ENCODE results near the gene TSR3.
A peak's percentile ranks its signal among the peaks of the same experiment; 100 is the strongest.

TSR3 gene

DNA sequence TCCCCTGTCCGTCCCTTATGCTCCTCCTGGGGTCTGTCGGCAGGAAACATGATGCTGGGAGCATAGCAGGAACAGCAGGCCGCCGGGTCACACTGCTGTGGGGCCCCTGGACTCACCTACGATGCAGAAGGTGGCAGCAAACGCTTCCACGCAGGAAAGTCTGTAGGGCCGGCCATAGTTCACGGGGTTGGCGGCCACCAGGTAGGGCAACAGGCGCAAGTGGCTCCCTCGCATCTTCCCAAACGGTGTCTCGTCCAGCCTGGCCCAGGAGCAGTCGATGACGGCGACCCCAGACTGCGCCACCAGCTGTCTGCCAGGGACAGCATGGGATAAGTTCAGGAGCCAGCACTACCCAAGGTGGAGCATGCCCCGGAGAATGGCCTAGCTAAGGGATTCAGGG lies 987 bp downstream of the TSR3 start:
- no peak for DNase-seq

DNA sequence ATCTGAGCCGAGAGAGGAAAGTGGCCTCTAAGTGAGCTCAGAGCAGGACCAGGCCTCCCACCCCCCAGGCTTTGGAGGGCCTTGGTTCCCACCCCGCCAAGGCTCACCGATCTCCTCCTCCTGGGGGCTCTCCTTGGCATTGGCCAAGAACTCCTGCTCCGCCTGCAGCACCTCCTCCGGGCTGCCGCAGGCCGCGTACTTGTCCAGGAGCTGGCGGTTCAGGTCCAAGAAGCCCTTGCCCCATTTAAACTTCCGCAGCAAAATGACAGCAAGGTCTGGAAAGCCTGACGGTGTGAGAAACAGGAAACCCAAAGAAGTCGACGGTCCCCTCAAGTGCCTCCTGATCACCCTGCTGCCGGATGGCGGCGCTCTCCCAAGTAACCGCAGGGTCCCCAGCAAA lies 1.7 kb downstream of the TSR3 start:
- no peak for DNase-seq

DNA sequence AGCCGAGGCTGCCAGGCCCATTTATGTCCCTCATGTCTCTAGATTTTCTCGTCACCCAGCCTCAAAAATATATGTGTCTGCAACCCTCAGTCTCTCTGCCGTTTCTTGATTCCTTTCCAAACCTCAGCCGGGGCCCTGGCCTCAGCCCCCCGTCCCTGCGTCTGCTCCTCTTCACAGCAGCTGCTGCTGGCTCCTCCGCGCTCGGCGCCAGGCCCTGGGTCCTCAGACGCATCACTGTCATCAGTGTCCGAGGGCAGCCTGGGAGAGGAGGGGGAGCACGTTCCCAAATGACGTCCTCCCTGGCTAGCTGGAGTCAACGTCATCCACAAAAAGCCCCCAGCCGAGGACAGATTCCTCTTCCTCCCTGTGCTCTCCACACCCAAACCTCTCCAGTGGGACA lies 2.3 kb downstream of the TSR3 start:
- DNase-seq: no peak

DNA sequence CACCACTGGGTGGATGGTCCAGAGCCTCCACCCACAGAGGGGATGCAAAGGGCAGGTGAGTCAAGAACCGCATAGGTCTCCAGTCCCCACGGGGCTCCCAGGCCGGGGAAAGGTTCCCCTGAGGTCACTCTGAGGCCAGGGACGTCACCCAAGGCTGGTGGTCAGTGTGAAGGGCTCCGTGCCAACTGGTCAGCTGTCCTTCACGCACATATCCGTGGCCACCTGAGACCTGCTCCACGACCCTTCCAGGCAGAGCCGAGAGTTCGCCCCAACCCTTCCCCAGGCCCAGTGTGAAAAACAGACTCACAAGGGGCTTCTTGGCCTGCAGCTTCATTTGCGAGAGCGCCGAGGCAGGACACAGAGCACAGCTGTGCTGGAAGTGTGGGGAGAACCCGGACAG lies 2.8 kb downstream of the TSR3 start:
- no peak for DNase-seq

DNA sequence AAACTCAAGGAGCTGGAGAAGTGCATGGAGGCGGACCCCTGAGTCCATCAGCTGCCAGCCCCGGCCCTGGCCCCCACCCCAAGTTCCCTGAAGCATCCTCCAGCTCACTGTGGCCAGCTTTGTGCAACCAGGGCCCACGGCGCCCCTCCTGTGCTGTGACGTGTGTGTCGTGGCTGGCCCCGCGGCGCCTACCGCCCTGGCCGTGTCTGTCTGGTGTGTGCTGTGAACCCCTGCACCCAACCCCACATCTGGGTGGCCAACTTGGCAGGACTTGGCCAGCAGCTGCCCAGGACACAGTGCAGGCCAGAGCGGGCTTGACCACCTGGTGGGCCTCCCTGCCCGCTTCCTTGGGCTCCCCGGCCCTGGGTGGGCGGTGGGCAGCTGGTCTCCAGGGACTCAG lies 3.2 kb downstream of the TSR3 start:
- DNase-seq: no peak

DNA sequence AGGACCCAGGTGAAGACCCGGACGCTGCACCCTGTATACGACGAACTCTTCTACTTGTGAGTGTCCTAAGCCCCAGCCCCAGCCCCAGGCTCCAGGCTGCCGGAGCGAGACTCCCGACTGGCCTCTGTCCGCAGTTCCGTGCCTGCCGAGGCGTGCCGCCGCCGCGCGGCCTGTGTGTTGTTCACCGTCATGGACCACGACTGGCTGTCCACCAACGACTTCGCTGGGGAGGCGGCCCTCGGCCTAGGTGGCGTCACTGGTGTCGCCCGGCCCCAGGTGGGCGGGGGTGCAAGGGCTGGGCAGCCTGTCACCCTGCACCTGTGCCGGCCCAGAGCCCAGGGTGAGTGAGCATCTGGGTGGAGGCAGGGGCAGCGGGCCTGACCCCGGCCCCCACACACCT lies 3.7 kb downstream of the TSR3 start:
- DNase-seq: no peak

DNA sequence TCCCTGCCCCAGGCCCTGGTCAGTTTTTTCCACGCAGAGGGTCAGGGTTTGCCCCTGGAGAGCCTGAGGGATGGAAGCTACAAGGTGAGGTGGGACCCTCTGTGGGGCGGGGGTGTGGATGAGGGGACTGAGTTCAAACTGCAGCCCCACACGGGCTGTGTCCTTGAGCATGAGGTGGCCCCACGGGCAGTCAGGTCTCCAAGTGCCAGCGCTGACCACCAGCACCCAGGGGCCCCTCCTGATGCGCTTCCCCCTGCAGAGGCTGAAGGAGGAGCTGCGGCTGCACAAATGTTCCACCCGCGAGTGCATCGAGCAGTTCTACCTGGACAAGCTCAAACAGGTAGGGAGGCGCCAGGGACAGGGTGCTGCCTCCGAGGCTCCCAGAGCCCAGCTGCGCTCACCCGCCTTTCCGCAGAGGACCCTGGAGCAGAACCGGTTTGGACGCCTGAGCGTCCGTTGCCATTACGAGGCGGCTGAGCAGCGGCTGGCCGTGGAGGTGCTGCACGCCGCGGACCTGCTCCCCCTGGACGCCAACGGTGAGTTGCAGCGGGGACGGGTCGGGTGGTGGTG lies 4.3 kb downstream of the TSR3 start:
- DNase-seq: no peak

DNA sequence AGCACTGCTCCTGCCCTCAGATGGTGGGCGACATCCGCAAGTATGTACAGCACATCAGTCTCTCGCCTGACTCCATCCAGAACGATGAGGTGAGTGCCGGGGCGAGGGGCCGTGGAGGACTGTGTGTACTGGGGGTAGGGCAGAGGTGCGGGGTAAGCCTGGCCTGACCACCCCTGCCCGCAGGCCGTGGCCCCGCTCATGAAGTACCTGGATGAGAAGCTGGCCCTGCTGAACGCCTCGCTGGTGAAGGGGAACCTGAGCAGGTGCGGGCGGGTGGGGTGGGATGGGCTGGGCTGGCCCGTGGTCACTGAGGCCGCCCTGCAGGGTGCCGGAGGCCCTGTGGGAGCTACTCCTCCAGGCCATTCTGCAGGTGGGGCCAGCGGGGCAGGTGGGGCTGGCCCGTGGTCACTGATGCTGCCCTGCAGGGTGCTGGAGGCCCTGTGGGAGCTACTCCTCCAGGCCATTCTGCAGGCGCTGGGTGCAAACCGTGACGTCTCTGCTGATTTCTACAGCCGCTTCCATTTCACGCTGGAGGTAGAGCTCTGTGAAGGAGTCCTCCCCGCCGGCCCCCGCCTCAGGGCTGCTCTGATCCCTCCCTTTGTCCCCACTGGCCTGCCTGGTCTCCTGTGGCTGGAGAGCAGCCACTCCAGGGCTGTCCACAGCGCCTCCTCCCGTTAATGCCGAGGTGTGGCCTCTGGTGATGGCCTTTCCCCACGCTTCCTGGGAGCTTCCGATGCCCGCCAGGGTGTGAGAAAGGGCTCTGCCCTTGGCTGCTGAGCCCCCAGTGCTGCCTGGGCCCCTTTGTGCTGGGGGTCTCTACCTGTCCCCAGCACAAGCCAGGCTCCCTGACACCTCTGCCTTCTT lies 5.0 kb downstream of the TSR3 start:
- no peak for DNase-seq

DNA sequence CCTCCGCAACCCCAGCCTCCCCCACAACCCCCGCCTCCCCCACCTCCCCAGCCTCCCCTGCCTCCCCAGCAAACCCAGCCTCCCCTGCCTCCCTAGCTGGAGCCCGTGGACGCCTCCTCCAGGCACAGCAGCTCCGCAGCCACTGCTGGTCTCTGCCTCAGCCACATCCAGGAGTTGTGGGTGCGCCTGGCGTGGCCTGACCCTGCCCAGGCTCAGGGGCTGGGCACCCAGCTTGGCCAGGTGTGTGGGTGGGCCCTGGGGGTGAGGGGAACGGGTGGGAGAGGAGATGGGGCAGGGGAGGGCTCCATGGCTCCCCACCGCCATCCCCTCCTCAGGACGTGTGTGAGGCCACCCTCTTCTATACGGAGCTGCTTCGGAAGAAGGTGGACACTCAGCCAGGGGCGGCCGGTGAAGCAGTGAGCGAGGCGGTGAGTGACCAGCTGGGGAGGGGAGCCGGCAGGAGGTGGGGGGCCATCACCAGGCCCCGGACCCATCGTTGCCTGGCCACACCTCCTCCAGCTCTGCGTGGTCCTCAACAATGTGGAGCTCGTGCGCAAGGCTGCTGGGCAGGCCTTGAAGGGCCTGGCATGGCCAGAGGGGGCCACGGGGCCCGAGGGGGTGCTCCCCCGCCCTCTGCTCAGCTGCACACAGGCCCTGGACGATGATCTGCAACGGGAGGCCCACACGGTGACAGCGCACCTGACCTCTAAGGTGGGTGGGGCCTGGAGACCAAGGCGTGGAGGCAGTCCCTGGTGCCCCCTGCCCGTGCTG lies 5.8 kb downstream of the TSR3 start:
- DNase-seq: no peak

DNA sequence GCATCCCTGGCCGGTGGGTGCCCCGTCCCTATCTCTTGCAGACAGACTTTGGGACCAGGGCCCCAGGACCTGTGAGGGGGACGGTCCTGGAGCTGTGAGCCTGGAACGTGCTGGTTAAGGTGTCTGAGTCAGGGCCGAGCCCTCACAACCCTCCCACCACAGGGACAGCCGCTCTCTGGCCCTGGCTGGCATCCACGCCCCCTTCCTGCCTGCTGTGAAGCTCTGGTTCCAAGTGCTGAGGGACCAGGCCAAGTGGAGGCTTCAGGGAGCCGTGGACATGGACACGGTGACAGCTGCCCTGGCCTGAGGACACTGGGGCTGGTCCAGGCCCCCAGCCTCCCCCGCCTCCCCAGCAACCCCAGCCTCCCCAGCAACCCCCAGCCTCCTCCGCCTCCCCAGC lies 6.6 kb downstream of the TSR3 start:
- DNase-seq: no peak

DNA sequence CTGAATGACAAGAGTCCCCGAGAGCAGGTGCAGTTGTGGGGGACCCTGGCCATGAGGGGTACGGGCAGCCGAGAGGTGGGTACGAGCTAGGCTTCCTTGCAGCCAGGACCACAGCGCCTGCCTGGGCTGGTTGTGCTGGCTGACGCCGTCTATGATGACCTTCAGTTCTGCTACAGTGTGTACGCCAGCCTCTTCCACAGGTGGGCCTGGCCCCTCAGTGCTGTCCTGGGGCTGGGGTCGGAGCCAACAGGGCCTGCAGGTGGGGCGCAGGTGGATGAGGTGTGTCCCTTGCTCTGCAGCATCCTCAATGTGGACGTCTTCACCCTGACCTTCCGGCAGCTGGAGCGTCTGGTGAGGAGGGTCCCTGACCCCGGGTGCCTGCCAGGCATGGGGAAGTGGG lies 7.2 kb downstream of the TSR3 start:
- no peak for DNase-seq

DNA sequence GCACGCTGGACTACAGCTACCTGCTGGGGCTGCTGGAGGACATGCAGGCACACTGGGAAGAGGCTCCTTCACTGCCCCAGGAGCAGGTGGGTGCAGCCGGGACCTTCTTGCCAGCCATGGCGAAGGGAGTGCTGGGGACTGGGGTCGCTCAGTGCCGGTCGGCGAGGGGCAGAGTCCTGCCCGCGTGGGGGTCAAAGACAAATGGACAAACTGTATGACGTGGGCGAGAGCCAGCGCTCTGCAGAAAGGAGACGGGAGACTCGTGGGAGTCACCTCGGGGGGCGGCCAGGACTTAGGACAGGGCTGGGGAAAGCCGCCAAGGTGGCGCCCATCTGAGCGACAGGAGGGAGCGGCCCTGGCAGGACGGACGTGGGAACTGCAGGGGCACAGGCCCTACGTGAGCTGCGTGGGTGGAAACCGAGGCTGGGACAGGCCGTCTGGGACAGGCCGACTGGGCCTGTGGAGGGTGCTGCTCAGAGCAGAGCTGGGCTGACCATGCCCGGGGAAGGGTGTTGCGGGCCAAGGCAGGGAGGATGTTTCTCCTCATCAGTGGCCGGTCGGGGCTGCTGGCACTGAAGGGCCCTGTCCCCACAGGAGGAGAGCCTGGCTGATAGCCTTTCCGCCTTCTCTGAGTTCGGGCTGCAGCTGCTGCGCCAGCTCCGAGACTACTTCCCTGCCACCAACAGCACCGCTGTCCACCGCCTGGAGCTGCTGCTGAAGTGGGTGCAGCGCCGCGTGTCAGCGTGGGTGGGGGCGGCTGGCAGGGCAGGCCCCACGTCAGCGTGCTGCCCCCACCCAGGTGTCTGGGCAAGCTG lies 8.0 kb downstream of the TSR3 start:
- DNase-seq: no peak

DNA sequence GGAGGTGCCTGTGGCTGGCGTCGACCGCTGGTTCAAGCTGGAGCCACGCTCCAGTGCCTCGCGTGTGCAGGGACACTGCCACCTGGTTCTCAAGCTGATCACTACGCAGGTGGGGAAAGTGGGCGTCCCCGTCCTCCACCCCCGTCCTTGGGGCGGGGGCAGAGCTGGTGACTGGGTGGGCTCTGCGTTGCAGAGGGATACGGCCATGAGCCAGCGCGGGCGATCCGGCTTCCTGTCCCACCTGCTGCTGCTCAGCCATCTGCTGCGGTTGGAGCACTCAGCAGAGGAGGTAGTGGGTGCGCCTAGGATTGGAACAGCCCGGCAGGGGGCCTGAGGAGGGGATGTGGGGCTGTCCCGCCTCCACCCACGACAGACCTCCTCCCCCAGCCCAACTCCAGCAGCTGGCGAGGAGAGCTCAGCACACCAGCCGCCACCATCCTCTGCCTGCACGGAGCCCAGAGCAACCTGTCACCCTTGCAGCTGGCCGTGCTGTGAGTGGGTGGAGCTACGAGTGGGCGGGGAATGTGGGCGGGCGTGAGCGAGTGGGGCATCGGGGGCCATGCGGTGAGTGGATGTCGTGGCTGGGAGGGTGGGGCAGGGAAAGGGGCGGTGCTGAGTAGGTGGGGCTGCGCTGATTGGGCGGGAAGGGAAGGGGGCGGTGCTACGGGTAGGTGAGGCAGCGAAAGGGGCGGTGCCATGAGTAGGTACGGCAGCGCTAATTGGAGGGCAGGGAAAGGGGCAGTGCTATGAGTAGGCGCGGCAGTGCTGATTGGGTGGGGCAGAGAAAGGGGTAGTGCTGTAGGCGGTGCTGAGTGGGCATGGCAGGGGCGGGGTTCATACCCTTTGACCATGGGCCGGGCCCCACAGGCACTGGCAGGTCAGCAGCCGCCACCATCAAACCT lies 8.9 kb downstream of the TSR3 start:
- peak; percentile 96 for DNase-seq

DNA sequence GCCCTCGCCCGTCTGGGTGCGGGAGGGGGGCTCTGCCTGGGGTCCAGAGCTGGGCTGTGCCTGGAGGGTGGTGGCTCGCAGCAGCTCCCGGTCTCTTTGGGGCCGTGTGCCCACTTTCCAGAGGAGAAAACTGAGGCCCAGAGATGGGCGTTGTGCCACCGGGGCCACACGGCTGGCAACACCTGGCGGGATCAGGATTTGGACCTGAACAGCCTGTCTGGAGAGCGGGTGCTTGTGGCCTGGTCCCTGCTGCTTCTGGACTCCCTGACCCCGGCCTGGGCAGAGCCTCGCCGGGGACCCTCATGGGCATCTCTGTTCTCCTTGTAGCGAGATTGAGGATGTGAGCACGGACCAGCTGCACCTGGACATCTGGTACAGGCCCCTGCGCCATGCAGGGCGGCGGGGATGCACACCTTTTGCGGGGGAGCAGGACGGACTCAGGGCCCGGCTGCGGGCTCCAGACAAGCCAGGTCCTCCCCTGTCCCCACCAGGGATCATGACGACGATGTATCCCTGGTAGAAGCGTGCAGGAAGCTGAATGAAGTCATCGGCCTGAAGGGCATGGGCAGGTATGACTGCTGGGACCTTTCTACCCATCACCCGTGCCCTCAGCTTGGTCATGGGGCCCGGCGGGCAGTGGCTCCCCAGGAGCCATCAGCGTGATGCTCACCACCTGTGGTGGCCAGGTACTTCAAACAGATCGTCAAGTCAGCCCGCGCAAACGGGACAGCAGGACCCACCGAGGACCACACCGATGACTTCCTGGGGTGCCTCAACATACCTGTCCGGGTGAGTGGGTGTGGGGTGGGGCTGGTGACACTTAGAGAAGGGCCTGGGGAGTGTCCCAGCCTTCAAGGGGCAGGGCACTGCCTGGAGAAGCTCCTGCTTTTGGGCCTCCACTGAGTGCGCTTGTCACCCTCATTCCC lies 9.9 kb downstream of the TSR3 start:
- no peak for DNase-seq

DNA sequence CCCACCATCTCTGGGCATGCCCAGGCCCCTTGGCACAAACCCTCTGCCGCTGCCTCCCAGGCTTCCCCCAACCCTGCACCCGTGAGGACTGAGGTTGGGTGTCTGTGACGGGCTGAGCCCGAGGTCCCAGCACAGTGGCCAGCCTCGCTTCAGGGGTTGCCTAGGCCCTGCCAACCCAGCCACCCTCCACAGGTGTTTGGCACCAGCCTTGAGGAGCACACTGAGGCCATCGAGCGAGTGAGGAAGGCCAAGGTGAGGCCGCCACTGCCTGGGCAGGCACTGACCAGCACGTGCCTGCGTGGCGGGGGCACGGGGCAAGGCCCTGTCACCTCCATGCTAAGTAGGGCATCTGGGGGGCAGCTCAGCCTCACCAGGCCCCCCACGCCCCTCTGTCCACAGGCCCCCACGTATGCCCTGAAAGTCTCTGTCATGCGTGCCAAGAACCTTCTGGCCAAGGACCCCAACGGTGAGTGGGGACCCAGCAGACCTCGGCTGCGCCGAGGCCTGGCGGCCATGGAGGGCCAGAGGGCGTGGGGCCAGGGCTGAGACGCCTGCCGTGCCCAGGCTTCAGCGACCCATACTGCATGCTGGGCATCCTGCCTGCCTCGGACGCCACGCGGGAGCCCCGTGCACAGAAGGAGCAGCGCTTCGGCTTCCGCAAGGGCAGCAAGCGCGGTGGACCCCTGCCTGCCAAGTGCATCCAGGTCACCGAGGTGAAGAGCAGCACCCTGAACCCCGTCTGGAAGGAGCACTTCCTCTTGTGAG lies 10.8 kb downstream of the TSR3 start:
- no peak for DNase-seq

DNA sequence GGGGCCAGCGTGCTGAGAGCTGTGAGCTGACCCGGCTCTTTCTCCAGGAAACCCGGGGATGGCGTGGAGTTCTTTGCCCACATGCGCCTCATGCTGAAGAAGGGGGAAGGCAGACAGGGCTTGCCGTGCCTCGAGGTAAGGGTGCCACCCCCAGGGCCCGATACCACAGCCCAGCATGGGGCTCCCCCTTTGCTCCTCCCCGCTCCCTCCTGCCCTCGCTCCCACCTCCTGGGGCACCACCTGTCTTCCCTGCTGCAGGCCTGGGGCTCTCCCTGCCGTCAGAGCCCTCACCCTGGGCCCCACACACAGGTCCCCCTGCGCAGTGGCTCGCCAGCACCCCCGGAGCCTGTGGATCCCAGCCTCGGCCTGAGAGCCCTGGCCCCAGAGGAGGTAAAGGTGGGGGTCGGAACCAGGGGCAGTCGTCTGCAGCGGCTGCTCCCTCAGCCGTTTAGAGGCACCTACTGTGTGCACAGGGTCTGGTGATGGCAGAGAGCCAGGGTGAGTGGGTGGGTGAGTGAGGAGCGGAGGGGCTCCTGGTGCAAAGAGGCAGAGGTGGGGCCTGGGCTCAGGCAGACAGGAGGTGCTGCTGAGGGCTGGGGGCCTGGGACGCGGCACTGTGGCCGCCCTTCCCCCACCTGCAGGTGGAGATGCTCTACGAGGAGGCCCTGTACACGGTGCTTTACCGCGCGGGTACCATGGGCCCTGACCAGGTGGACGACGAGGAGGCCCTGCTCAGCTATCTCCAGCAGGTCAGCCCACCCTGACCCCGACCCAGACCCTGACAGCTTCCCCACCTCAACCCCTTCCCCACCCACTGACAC lies 12.6 kb downstream of the TSR3 start:
- DNase-seq: no peak

DNA sequence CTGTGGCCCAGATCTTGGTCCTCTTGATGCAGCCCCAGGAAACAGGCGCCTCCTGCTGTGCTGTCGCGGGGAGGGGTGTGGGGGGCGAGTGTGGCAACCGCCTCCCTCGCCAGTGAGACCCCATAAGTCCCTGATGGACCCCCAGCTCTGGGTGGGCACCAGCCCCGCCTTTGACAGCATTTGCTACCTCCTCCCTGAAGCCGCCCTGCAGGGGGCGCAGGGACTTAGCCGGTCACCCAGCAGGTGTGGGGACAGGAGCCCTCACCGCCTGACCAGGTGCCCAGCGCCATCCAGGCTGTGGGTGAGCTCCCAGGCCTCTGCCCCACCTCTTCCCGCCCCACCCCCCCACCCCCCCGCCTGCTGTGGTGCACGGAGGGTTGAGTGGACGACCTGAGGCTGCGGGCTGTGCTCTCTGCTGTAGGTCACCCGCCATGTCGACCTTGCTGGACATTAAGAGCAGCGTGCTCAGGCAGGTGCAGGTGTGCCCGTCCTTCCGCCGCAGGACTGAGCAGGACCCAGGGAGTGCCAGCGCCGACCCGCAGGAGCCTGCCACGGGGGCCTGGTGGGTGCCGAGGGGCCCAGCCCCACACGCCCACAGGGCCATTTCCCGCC lies 13.5 kb downstream of the TSR3 start:
- DNase-seq: no peak

DNA sequence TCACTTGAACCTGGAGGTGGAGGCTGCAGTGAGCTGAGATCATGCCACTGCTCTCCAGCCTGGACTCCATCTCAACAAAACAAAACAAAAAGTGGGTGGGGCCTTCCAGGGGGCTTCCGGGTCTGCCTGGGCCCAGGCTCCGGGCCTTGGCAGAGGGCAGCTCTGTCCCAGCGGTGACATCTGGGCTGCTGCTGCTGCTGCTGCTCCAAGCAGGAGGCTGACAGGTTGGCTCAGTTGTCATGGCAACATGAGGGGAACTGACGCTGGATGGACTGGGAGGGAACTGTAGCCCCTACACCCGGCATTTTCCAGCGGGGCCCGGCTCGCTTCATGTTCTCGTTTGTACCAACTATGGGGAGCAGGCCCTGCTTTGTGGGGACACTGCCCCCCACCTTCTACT lies 14.2 kb downstream of the TSR3 start:
- DNase-seq: no peak

DNA sequence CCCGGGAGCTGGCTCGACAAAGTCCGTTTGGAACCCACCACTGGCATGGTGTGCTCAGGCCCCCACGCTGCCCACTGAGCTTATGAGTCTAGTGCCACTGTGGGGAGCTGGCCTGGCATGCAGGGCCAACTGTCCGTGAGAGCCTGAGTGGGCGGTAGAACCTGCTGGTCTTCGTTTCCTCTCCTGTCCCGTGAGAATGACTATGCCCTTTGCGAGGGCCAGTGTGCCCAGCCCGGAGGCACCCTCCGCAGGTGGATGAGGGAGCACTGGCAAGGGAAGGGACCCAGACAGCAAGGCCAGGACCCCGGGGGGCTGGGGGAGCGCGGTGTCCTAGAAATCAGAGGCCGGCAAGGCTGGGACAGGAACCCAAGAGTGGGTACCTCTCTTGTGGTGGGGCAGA lies 15.1 kb downstream of the TSR3 start:
- no peak for DNase-seq
